ENCODE data around the gene PTH1R. TPM values are rescaled to one million over a fixed set of nuclear protein-coding genes. Genes with fewer than 3 reads are reported as not detected.

The PTH1R gene
- polyA plus RNA-seq, 2 of the 4 experiments (the other 2 are of a cell fraction) = 0.45 to 0.53 TPM

GRCh38 chr3:46932455-46933225, 55.1 kb downstream of the PTH1R start (continued):
- no peak for TF ChIP-seq HEYL (CRISPR knock-in tag; IDR thresholded peaks at IDR 0.05)

DNA sequence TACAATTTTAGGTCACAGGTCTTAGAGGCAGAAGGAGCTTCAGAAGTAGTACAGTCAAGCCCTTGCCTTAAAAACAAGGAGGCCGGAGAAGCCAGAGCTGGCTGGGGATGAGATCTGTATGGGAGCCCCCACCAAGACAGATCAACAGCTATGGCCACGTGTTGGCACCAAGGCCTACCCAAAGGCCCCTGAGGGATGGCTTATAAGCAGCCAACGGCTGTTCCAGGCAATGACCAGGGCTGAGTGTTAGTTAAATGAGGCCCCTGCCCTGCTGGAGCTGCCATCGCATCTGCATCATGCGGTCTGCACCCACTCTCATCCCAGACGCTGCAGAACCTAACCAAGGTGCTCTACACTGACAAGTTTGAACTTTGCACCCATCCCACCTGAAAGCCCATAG, 55.7 kb downstream of the PTH1R start:
- ChIA-PET POLR2A (no interaction called here), CTCF (interaction anchor here (0.6 to 5.3 kb wide), 5 partner anchors 9 to 66 kb away, joined by 3 to 62 read pairs (median 10); no protein-coding TSS in a partner anchor)
- peak overlapping the region; percentile 63 for H3K4me2 ChIP-seq
- FAIRE-seq (no peak), ATAC-seq (no peak), DNase-seq (ENCODE audit: low read depth in 1 of 2, low spot score in 1 of 2) (no peak)
- H3K9me3 ChIP-seq = peaks cover 4% of the 10 kb centered on the region; the same call in 1 of the 3 replicates
- no peak for TF ChIP-seq RFX5 (IDR thresholded peaks at IDR 0.05)
- TF ChIP-seq FOXS1 (CRISPR knock-in tag; IDR thresholded peaks at IDR 0.05) = no peak
- TF ChIP-seq, protein P1, sequence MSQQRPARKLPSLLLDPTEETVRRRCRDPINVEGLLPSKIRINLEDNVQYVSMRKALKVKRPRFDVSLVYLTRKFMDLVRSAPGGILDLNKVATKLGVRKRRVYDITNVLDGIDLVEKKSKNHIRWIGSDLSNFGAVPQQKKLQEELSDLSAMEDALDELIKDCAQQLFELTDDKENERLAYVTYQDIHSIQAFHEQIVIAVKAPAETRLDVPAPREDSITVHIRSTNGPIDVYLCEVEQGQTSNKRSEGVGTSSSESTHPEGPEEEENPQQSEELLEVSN (IDR thresholded peaks at IDR 0.05; ENCODE audit: borderline replicate concordance, low read depth) = no peak
- no peak for TF ChIP-seq ELK1 (IDR thresholded peaks at IDR 0.05; ENCODE audit: low read depth, low read length)
- TF ChIP-seq TP53 (CRISPR knock-in tag; IDR thresholded peaks at IDR 0.05) = no peak
- TF ChIP-seq ATOH8 (CRISPR knock-in tag; IDR thresholded peaks at IDR 0.05; ENCODE audit: low read depth) = no peak
- no peak for TF ChIP-seq CTCF (IDR thresholded peaks at IDR 0.05)
- no peak for TF ChIP-seq RNF2 (IDR thresholded peaks at IDR 0.05; ENCODE audit: borderline replicate concordance, low read depth)
- TF ChIP-seq EHF (CRISPR knock-in tag; IDR thresholded peaks at IDR 0.05) = no peak
- H3K27ac ChIP-seq = peak overlapping the region; percentile 85 to 88
- 50% methylated on average over 2 of the region's 6 CpGs for WGBS (ENCODE audit: missing lambda C conversion rate)
- H3K4me1 ChIP-seq = peaks cover 83% of the 10 kb centered on the region
- no peak overlapping the region for H3K4me3 ChIP-seq

- DNase-seq (ENCODE audit: low read depth in 1 of 2, low spot score in 1 of 2) (no peak), ATAC-seq (no peak), FAIRE-seq (no peak)
- WGBS (ENCODE audit: missing lambda C conversion rate) = 76% methylated on average over 2 of the region's 2 CpGs
- CTCF ChIA-PET = interaction anchor here (1.2 to 5.3 kb wide), 6 partner anchors 9 to 64 kb away, joined by 4 to 62 read pairs (median 10); no protein-coding TSS in a partner anchor
- H3K4me2 ChIP-seq = peak overlapping the region; percentile 70
- H3K4me1 ChIP-seq = peaks cover 84% of the 10 kb centered on the region
- POLR2A ChIA-PET = no interaction called here
- peak overlapping the region; percentile 85 to 88 for H3K27ac ChIP-seq
- H3K9me3 ChIP-seq = no peaks in the 10 kb centered on the region
- H3K4me3 ChIP-seq = no peak overlapping the region
- TF ChIP-seq RAD21 (conservative IDR thresholded peaks at IDR 0.05 in 1 of 2, IDR thresholded peaks at IDR 0.05 in 1 of 2) (no peak), ZFP36 (IDR thresholded peaks at IDR 0.05; ENCODE audit: borderline replicate concordance, partially characterized antibody) (no peak), ELK1 (IDR thresholded peaks at IDR 0.05; ENCODE audit: low read depth, low read length) (no peak), ZSCAN20 (CRISPR knock-in tag; IDR thresholded peaks at IDR 0.05) (no peak), HES2 (IDR thresholded peaks at IDR 0.05) (no peak), PBX3 (IDR thresholded peaks at IDR 0.05) (no peak), CBX8 (IDR thresholded peaks at IDR 0.05) (no peak), TP53 (CRISPR knock-in tag; IDR thresholded peaks at IDR 0.05) (no peak), MAX (IDR thresholded peaks at IDR 0.05) (no peak), RFX5 (IDR thresholded peaks at IDR 0.05) (no peak), HOXA7 (CRISPR knock-in tag; IDR thresholded peaks at IDR 0.05) (no peak), CHD4 (IDR thresholded peaks at IDR 0.05; ENCODE audit: borderline replicate concordance) (no peak), MAFK (IDR thresholded peaks at IDR 0.05; ENCODE audit: partially characterized antibody) (no peak), FOSB (CRISPR knock-in tag; IDR thresholded peaks at IDR 0.05) (no peak), KDM1A (IDR thresholded peaks at IDR 0.05; ENCODE audit: low read depth) (no peak), POLR2AphosphoS2 (conservative IDR thresholded peaks at IDR 0.05; ENCODE audit: low read length) (no peak), BHLHE40 (IDR thresholded peaks at IDR 0.05; ENCODE audit: low read depth, low read length) (no peak)
- TF ChIP-seq, protein P2, sequence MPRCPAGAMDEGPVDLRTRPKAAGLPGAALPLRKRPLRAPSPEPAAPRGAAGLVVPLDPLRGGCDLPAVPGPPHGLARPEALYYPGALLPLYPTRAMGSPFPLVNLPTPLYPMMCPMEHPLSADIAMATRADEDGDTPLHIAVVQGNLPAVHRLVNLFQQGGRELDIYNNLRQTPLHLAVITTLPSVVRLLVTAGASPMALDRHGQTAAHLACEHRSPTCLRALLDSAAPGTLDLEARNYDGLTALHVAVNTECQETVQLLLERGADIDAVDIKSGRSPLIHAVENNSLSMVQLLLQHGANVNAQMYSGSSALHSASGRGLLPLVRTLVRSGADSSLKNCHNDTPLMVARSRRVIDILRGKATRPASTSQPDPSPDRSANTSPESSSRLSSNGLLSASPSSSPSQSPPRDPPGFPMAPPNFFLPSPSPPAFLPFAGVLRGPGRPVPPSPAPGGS (IDR thresholded peaks at IDR 0.05) = no peak
Observed at GRCh38 chr3:46934072-46934471, 56.6 kb downstream of the PTH1R start.
